GM12875 (cell line): ENCODE data around the gene PER1.

Experiments used
- H3K4me3 ChIP-seq: one replicate; pipeline ENCODE4 v1.5.1; 2011; ENCODE audit warnings: low read depth, low read length, control low read depth
- CTCF ChIP-seq: IDR thresholded peaks from 2 replicates; pipeline ENCODE4 v1.5.1; 2011; ENCODE audit warnings: low read depth, mild to moderate bottlenecking, control low read depth, inconsistent platforms, low read length, moderate library complexity, borderline replicate concordance; ENCODE audit not compliant: insufficient read depth

The PER1 gene

GRCh38 chr17:8160224-8160577 is 8.0 kb upstream of the PER1 start:
- no peak for TF ChIP-seq CTCF

GRCh38 chr17:8159459-8160223 is 7.4 kb upstream of the PER1 start:
- no peak overlapping the region for H3K4me3 ChIP-seq
- TF ChIP-seq CTCF, result no peak

More at GRCh38 chr17:8160224-8160577, 8.0 kb upstream of the PER1 start:
- H3K4me3 ChIP-seq, result no peak overlapping the region

GRCh38 chr17:8159032-8159400 is 6.8 kb upstream of the PER1 start:
- TF ChIP-seq CTCF, result no peak
- H3K4me3 ChIP-seq, result no peak overlapping the region

- TF ChIP-seq CTCF, result peak; percentile 85
- H3K4me3 ChIP-seq, result no peak overlapping the region
These were observed 6.2 kb upstream of the PER1 start for GRCh38 chr17:8158267-8159031.

- peak overlapping the region; percentile 68 for H3K4me3 ChIP-seq
- TF ChIP-seq CTCF, result peak; percentile 24; the same call in 1 of the 2 replicates
These were observed 4.2 kb upstream of the PER1 start for GRCh38 chr17:8156246-8156992.

GRCh38 chr17:8155996-8156245 is 3.7 kb upstream of the PER1 start:
- TF ChIP-seq CTCF, result no peak

More at GRCh38 chr17:8155996-8156245, 3.7 kb upstream of the PER1 start:
- H3K4me3 ChIP-seq, result peak overlapping the region; percentile 68
